HL-60 (cell line): Measurements from ENCODE around the gene NIPA2.

Source experiments
- DNase-seq, 2 experiments: peaks; one replicate each; pipeline ENCODE4 v3.0.0-alpha.2; 2010 to 2020; ENCODE audit warnings: low read depth in 1 of 2, low spot score in 1 of 2
- H3K27ac ChIP-seq: fragments of 250-450 bp; sonication (Bioruptor Pico); replicated peaks from 2 replicates; pipeline ENCODE4 v1.5.1; 2020; ENCODE audit warnings: mild to moderate bottlenecking, moderate library complexity
- H3K27me3 ChIP-seq: fragments of 250-450 bp; sonication (Bioruptor Pico); 2 replicates; pipeline ENCODE4 v1.5.1; 2021; ENCODE audit warnings: mild to moderate bottlenecking, moderate library complexity; ENCODE audit not compliant: insufficient read depth, poor library complexity, severe bottlenecking
- H3K4me3 ChIP-seq: replicated peaks from 2 replicates; pipeline ENCODE4 v1.5.1; 2011; ENCODE audit warnings: mild to moderate bottlenecking, control low read depth, low read length; ENCODE audit not compliant: insufficient read depth
- CTCF ChIP-seq: IDR thresholded peaks from one replicate; pipeline ENCODE4 v1.5.1; 2011; ENCODE audit warnings: low read length, control low read depth, inconsistent platforms; ENCODE audit not compliant: insufficient read depth
- GABPA ChIP-seq: IDR thresholded peaks from 2 replicates; pipeline ENCODE4 v1.6.1; 2012; ENCODE audit warnings: low read depth
- POLR2AphosphoS5 ChIP-seq: IDR thresholded peaks from 2 replicates; pipeline ENCODE4 v1.6.1; 2012; ENCODE audit warnings: low read depth
- REST ChIP-seq: IDR thresholded peaks from 2 replicates; pipeline ENCODE4 v1.6.1; 2012; ENCODE audit warnings: low read depth; ENCODE audit not compliant: insufficient replicate concordance
- SPI1 ChIP-seq: IDR thresholded peaks from 2 replicates; pipeline ENCODE4 v1.6.1; 2012; ENCODE audit warnings: low read depth, mild to moderate bottlenecking, borderline replicate concordance

The NIPA2 gene

GRCh38 chr15:22902046-22902445, 63.6 kb downstream of the NIPA2 start:
- Histone ChIP-seq H3K27ac (no peak overlapping the region), H3K4me3 (no peak overlapping the region), H3K27me3 (no peaks in the 10 kb centered on the region)
- TF ChIP-seq REST (no peak), GABPA (no peak), CTCF (no peak)
- DNase-seq, result no peak

DNA sequence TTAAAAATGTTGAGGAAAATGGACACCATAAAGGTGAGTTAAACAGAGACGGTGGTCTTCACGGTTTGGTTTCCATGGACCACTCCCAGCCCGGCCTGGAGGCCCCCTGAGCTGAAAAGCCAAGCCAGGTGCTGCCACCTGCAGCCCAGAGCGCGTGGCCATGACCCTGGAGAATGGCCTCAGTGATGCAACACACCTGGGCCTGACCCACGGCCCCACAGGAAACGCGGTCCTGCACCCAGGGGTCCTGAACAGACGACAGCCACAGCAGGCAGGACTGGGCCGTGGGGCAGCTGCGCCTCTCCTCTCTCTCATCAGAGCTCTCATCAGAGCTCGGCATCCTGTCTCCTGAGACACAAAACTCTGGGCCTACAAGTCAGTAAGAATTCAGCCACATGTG, 64.1 kb downstream of the NIPA2 start:
- Histone ChIP-seq H3K4me3 (no peak overlapping the region), H3K27ac (no peak overlapping the region), H3K27me3 (no peaks in the 10 kb centered on the region)
- TF ChIP-seq GABPA, result no peak
- TF ChIP-seq SPI1, result no peak
- no peak for TF ChIP-seq CTCF
- TF ChIP-seq REST, result no peak
- no peak for TF ChIP-seq POLR2AphosphoS5
- no peak for DNase-seq

DNA sequence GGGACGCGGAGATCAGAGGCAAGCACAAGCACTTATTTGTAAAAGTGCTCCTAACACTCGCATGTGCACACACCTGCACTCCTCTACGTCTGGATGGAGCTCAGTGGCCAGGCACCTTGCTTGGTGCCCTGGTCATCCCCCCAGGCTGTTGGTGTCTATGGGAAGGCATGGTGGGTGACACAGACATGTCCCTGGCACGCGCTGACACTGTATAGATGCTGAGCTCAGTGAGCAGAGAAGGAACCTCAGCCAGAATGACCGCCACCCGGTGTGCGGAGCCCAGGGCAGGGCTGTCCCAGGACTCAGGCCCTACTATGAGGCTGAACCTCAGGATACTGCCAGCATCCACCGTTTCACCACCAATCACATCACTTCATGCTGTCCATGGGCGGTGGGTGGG, 64.5 kb downstream of the NIPA2 start:
- H3K27ac ChIP-seq, result no peak overlapping the region
- H3K4me3 ChIP-seq, result no peak overlapping the region
- DNase-seq, result no peak
- no peak for TF ChIP-seq GABPA
- TF ChIP-seq REST, result no peak
- no peak for TF ChIP-seq POLR2AphosphoS5
- no peak for TF ChIP-seq CTCF
- no peak for TF ChIP-seq SPI1
- H3K27me3 ChIP-seq, result no peaks in the 10 kb centered on the region
